CD14-positive monocyte (primary cell): ENCODE measurements around the gene PNPLA4. TPM values are rescaled to one million over a fixed set of nuclear protein-coding genes. Genes with fewer than 3 reads are reported as not detected.

Experiments
- DNase-seq, 3 donors: peaks; one replicate each; pipeline ENCODE4 v3.0.0-alpha.2; 2011 to 2022
- H2AFZ ChIP-seq: 2 replicates; pipeline ENCODE4 v1.6.0; 2012; ENCODE audit warnings: mild to moderate bottlenecking, low read depth, low read length, inconsistent platforms; ENCODE audit not compliant: insufficient read depth, poor library complexity, severe bottlenecking
- H3K27ac ChIP-seq, 2 donors: 1 replicate in 1 of 2; 2 replicates in 1 of 2; pipeline ENCODE4 v1.5.1; 2012 to 2013; ENCODE audit warnings: low read length in 2 of 2, control low read depth in 1 of 2, inconsistent platforms in 1 of 2, low read depth in 1 of 2, mild to moderate bottlenecking in 1 of 2
- H3K27me3 ChIP-seq, 2 donors: one replicate each; pipeline versions ENCODE4 v1.6.0 to v1.6.1; 2011 to 2013; ENCODE audit warnings: low read length in 2 of 2; ENCODE audit not compliant: control insufficient read depth in 2 of 2, insufficient read depth in 2 of 2
- H3K36me3 ChIP-seq, 2 donors: replicated peaks in 1 of 2; 1 replicate in 1 of 2; 2 replicates in 1 of 2; pipeline versions ENCODE4 v1.5.1 to v1.6.1; 2012 to 2013; ENCODE audit warnings: low read length in 2 of 2, control low read depth in 1 of 2, inconsistent platforms in 1 of 2, mild to moderate bottlenecking in 1 of 2; ENCODE audit not compliant: insufficient read depth in 2 of 2, control insufficient read depth in 1 of 2
- H3K4me1 ChIP-seq, 2 donors: 1 replicate in 1 of 2; 2 replicates in 1 of 2; pipeline versions ENCODE4 v1.5.1 to v1.6.1; 2012 to 2013; ENCODE audit warnings: low read length in 2 of 2, control low read depth in 1 of 2, inconsistent platforms in 1 of 2, mild to moderate bottlenecking in 1 of 2, moderate library complexity in 1 of 2; ENCODE audit not compliant: insufficient read depth in 2 of 2, control insufficient read depth in 1 of 2
- H3K4me2 ChIP-seq: replicated peaks from 2 replicates; pipeline ENCODE3; 2012; ENCODE audit warnings: low read length, moderate library complexity, mild to moderate bottlenecking; ENCODE audit not compliant: poor library complexity, severe bottlenecking; ENCODE audit errors: extremely low read depth
- H3K4me3 ChIP-seq, 3 experiments: fragments of 200-600 bp in 1 of 3; sonication (generic) in 1 of 3; replicated peaks in 1 of 3; 1 replicate in 2 of 3; 2 replicates in 1 of 3; pipeline ENCODE4 v1.5.1; 2011 to 2013; ENCODE audit warnings: low read length in 3 of 3, mild to moderate bottlenecking in 3 of 3, control low read depth in 2 of 3, low read depth in 2 of 3, inconsistent platforms in 1 of 3, moderate library complexity in 1 of 3
- H3K79me2 ChIP-seq: 2 replicates; pipeline ENCODE4 v1.6.0; 2012; ENCODE audit warnings: mild to moderate bottlenecking, control low read depth, inconsistent platforms, low read length, moderate library complexity; ENCODE audit not compliant: insufficient read depth
- H3K9ac ChIP-seq: 2 replicates; pipeline ENCODE4 v1.6.0; 2017; ENCODE audit warnings: low read length, mild to moderate bottlenecking; ENCODE audit not compliant: insufficient read depth, poor library complexity, severe bottlenecking
- H3K9me3 ChIP-seq, 2 donors: replicated peaks in 1 of 2; 1 replicate in 1 of 2; 2 replicates in 1 of 2; pipeline versions ENCODE4 v1.5.1 to v1.6.1; 2012 to 2013; ENCODE audit warnings: low read length in 2 of 2, control low read depth in 1 of 2; ENCODE audit not compliant: control insufficient read depth in 1 of 2, insufficient read depth in 1 of 2
- H4K20me1 ChIP-seq: 2 replicates; pipeline ENCODE4 v1.6.0; 2012; ENCODE audit warnings: mild to moderate bottlenecking, low read length, control low read depth, moderate library complexity; ENCODE audit not compliant: insufficient read depth
- H3K27ac Mint-ChIP-seq, 7 donors: one replicate each; pipeline ENCODE4 v1.8.0; 2020; ENCODE audit warnings: mild to moderate bottlenecking in 7 of 7, mixed read lengths in 7 of 7, moderate library complexity in 6 of 7, inconsistent platforms in 2 of 7
- H3K27me3 Mint-ChIP-seq, 3 donors: one replicate each; pipeline ENCODE4 v1.8.0; 2021 to 2022; ENCODE audit warnings: low read depth in 3 of 3, mild to moderate bottlenecking in 3 of 3, mixed read lengths in 3 of 3, moderate library complexity in 3 of 3, inconsistent platforms in 1 of 3
- H3K36me3 Mint-ChIP-seq, 2 donors: one replicate each; pipeline ENCODE4 v1.8.0; 2020; ENCODE audit warnings: mixed read lengths in 2 of 2, inconsistent platforms in 1 of 2, mild to moderate bottlenecking in 1 of 2
- H3K4me1 Mint-ChIP-seq: one replicate; pipeline ENCODE4 v1.8.0; 2020; ENCODE audit warnings: mild to moderate bottlenecking, mixed read lengths
- H3K4me3 Mint-ChIP-seq, 2 donors: one replicate each; pipeline ENCODE4 v1.8.0; 2020; ENCODE audit warnings: mild to moderate bottlenecking in 2 of 2, mixed read lengths in 2 of 2, moderate library complexity in 1 of 2
- H3K9me3 Mint-ChIP-seq, 7 donors: one replicate each; pipeline ENCODE4 v1.8.0; 2020 to 2022; ENCODE audit warnings: mixed read lengths in 7 of 7, mild to moderate bottlenecking in 6 of 7, moderate library complexity in 6 of 7, inconsistent platforms in 2 of 7
- CTCF ChIP-seq: fragments of 200-600 bp; IDR thresholded peaks from one replicate; pipeline ENCODE4 v1.8.0; 2022; ENCODE audit warnings: antibody characterized with exemption, mild to moderate bottlenecking
- WGBS: methylation state at CpG from one replicate; pipeline ENCODE4 v1.1.5; 2013; ENCODE audit warnings: missing lambda C conversion rate; ENCODE audit not compliant: insufficient coverage; 5-methylcytosine and 5-hydroxymethylcytosine counted together
- intact Hi-C, 2 donors: fragments of 100-400 bp; cut with micrococcal nuclease; formaldehyde crosslinking; loops; one replicate each; pipeline versions ENCODE4 v1.15.0 to v1.15.1; 2023
- polyA plus RNA-seq, 3 donors: library from polyadenylated mRNA; depleted of rRNA in 1 of 3; unstranded in 2 of 3; stranded (reverse) in 1 of 3; fragments of 300-500 nt in 2 of 3; fragments of >200 nt in 1 of 3; fragmentation: Illumina TruSeq in 2 of 3; gene quantifications; 1 replicate in 2 of 3; 2 replicates in 1 of 3; pipeline ENCODE4 v1.2.3, GENCODE V29; 2012 to 2021

The PNPLA4 gene
- polyA plus RNA-seq, 3 donors: 7.1 to 21.5 (median 14.4) TPM

- no peak overlapping the region for H3K27ac Mint-ChIP-seq
- H4K20me1 ChIP-seq: no peaks in the 10 kb centered on the region
Measured at GRCh38 chrX:7889135-7889534, 38.1 kb downstream of the PNPLA4 start.

GRCh38 chrX:7876957-7877356 lies 50.3 kb downstream of the PNPLA4 start:
- Histone ChIP-seq H3K9me3 (no peaks in the 10 kb centered on the region), H2AFZ (no peak overlapping the region), H4K20me1 (no peaks in the 10 kb centered on the region), H3K27me3 (no peaks in the 10 kb centered on the region), H3K36me3 (no peaks in the 10 kb centered on the region), H3K4me3 (no peak overlapping the region), H3K79me2 (no peaks in the 10 kb centered on the region), H3K4me1 (no peaks in the 10 kb centered on the region), H3K27ac (no peak overlapping the region), H3K9ac (no peak overlapping the region), H3K4me2 (no peak overlapping the region)
- Mint-ChIP-seq H3K36me3 (no peaks in the 10 kb centered on the region), H3K27ac (no peak overlapping the region), H3K9me3 (peaks cover 0 to 1% (median 0%) of the 10 kb centered on the region in 7 donors), H3K4me1 (no peaks in the 10 kb centered on the region), H3K27me3 (no peaks in the 10 kb centered on the region), H3K4me3 (no peak overlapping the region)
- intact Hi-C loops: no loop called here
- 100% methylated on average over 1 of the region's 2 CpGs for WGBS
- TF ChIP-seq CTCF: no peak
- DNase-seq: no peak

More at GRCh38 chrX:7889135-7889534, 38.1 kb downstream of the PNPLA4 start:
- Histone ChIP-seq H3K9ac (no peak overlapping the region), H3K27me3 (no peaks in the 10 kb centered on the region), H3K36me3 (no peaks in the 10 kb centered on the region), H2AFZ (no peak overlapping the region), H3K4me3 (no peak overlapping the region), H3K4me1 (no peaks in the 10 kb centered on the region), H3K9me3 (no peaks in the 10 kb centered on the region), H3K79me2 (no peaks in the 10 kb centered on the region), H3K27ac (no peak overlapping the region), H3K4me2 (no peak overlapping the region)
- H3K4me3 Mint-ChIP-seq: no peak overlapping the region
- intact Hi-C loops: no loop called here
- H3K36me3 Mint-ChIP-seq: no peaks in the 10 kb centered on the region
- H3K27me3 Mint-ChIP-seq: peaks cover 0 to 1% (median 0%) of the 10 kb centered on the region in 3 donors
- TF ChIP-seq CTCF: no peak
- no CpG with 5 or more reads among the region's 2 CpGs for WGBS
- H3K4me1 Mint-ChIP-seq: no peaks in the 10 kb centered on the region
- peaks cover 2 to 9% (median 6%) of the 10 kb centered on the region in 7 donors for H3K9me3 Mint-ChIP-seq
- no peak for DNase-seq
